Retinal pigment epithelial cell (primary cell): ENCODE measurements around the gene GDE1.

Experiments used
- DNase-seq: peaks from one replicate; pipeline ENCODE4 v3.0.0-alpha.2; 2010; ENCODE audit warnings: low read depth
- H3K4me3 ChIP-seq: 2 replicates; pipeline ENCODE4 v1.5.1; 2011; ENCODE audit warnings: mild to moderate bottlenecking, low read length, control low read depth, moderate library complexity
- CTCF ChIP-seq: conservative IDR thresholded peaks from 2 replicates; pipeline ENCODE4 v1.5.1; 2011; ENCODE audit warnings: low read depth, low read length, control low read depth, inconsistent platforms

Gene GDE1

GRCh38 chr16:19540241-19540970 lies 18.5 kb upstream of the GDE1 start:
- DNase-seq: no peak
- TF ChIP-seq CTCF: no peak
- no peak overlapping the region for H3K4me3 ChIP-seq

DNA sequence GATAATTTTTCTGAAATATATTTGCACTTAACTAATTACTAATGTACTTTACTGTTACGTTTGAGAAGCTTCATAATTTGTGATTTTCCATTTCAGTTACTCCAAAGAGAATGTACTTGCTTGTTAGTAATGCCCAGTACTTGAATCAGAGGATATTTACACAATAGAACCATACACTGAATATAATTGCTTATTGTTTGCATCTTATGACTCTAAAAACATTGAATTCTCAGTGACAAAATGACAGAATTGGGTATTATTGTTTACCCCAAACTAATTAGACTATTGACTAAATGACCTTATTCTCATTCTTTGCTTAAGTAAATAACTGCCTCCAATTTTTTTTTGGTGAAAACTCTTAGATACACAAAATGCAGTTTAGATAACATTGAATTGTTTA lies 10.7 kb upstream of the GDE1 start:
- no peak overlapping the region for H3K4me3 ChIP-seq
- DNase-seq: no peak
- no peak for TF ChIP-seq CTCF

DNA sequence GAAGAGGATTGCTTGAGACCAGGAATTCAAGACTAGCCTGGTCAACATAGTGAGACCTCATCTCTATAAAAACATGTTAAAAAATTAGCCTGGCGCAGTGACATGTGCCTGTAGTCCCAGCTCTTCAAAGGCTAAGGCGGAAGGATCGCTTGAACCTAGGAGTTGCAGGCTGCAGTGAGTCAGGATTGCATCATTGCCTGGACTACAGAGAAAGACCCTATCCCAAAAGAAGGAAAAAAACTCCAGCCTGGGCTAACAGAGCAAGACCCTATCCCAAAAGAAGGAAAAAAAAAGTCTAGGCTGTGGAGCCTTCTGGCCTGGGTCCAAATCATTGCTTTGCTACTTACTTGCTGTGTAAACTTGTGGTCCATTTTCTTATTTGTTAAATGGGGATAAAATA lies 6.8 kb upstream of the GDE1 start:
- no peak for TF ChIP-seq CTCF
- H3K4me3 ChIP-seq: no peak overlapping the region
- DNase-seq: no peak

- no peak overlapping the region for H3K4me3 ChIP-seq
- no peak for DNase-seq
- no peak for TF ChIP-seq CTCF
Observed at GRCh38 chr16:19527161-19527560, 5.3 kb upstream of the GDE1 start.

- TF ChIP-seq CTCF: no peak
- H3K4me3 ChIP-seq: peak overlapping the region; percentile 95
- DNase-seq: no peak
Observed at GRCh38 chr16:19525385-19525723, 3.5 kb upstream of the GDE1 start.

GRCh38 chr16:19524616-19525384 lies 2.9 kb upstream of the GDE1 start:
- no peak for TF ChIP-seq CTCF
- DNase-seq: no peak
- peak overlapping the region; percentile 95 for H3K4me3 ChIP-seq

DNA sequence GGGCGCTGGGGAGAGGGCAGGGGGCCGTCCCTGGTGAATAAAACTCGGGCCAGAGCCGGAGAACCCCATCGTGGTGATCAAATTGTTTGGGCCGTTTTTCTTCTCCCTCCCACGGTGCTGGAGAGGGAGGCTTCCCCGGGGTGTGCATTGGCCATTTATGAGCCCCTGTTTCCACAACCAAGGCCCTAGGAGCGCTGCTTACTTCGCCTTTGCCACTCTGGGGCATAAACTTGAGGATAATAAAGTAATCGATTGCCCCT lies 2.4 kb upstream of the GDE1 start:
- no peak for DNase-seq
- no peak for TF ChIP-seq CTCF
- H3K4me3 ChIP-seq: peak overlapping the region; percentile 95
